GM12892 (cell line): ENCODE data around the gene CDY1B. TPM values are rescaled to one million over a fixed set of nuclear protein-coding genes. Genes with fewer than 3 reads are reported as not detected.
"Not testable (repeated sequence)": the region's sequence is repeated elsewhere in the genome, so short reads cannot be mapped to it uniquely, and the experiment has no call there.

Source experiments
- DNase-seq: peaks from one replicate; pipeline ENCODE4 v3.0.0; 2011; ENCODE audit not compliant: insufficient read length
- FAIRE-seq: peaks from 2 replicates; lab custom pipeline; 2011; peaks lifted over from hg19 to GRCh38; lab: Jason Lieb, UNC
- polyA plus RNA-seq: library from polyadenylated mRNA; unstranded; fragments of >200 nt; gene quantifications from one replicate; pipeline ENCODE4 v1.2.1, GENCODE V29; 2012; ENCODE audit warnings: missing spikeins, inconsistent platforms; ENCODE audit not compliant: missing spikeins

CDY1B gene, protein sequence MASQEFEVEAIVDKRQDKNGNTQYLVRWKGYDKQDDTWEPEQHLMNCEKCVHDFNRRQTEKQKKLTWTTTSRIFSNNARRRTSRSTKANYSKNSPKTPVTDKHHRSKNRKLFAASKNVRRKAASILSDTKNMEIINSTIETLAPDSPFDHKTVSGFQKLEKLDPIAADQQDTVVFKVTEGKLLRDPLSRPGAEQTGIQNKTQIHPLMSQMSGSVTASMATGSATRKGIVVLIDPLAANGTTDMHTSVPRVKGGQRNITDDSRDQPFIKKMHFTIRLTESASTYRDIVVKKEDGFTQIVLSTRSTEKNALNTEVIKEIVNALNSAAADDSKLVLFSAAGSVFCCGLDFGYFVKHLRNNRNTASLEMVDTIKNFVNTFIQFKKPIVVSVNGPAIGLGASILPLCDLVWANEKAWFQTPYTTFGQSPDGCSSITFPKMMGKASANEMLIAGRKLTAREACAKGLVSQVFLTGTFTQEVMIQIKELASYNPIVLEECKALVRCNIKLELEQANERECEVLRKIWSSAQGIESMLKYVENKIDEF
- polyA plus RNA-seq = not detected

- not testable (repeated sequence) for DNase-seq, FAIRE-seq
Observed at GRCh38 chrY:24047919-24048318, at the start of gene CDY1B. Gene CDY1B (minus strand): TSS chrY:24048019. CDS start chrY:24047688, 331 bp downstream.

DNA sequence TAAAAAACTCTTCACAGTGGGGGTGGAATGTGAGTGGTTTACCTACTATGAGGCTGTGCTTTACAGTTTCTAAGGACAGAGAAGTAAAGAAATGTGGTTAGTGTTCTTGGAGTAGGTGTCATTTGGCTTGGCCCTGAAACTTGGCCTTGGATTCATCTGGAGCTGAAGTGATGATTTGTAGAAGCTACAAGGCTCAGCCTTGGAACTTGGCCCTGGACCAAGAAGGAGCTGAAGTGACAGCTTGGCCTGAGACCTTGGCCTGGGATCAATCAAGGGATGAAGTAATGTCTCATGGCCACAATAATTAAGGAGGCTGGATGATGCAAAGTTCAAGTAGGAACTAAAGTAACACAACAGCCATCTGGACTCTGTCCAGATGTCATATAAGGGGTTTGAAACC lies 1.7 kb upstream of the CDY1B start:
- DNase-seq, FAIRE-seq: not testable (repeated sequence)

GRCh38 chrY:24043209-24043608 lies 4.6 kb downstream of the CDY1B start:
- DNase-seq, FAIRE-seq: not testable (repeated sequence)

- not testable (repeated sequence) for DNase-seq, FAIRE-seq
Observed at GRCh38 chrY:24039008-24039718, 8.7 kb downstream of the CDY1B start.

DNA sequence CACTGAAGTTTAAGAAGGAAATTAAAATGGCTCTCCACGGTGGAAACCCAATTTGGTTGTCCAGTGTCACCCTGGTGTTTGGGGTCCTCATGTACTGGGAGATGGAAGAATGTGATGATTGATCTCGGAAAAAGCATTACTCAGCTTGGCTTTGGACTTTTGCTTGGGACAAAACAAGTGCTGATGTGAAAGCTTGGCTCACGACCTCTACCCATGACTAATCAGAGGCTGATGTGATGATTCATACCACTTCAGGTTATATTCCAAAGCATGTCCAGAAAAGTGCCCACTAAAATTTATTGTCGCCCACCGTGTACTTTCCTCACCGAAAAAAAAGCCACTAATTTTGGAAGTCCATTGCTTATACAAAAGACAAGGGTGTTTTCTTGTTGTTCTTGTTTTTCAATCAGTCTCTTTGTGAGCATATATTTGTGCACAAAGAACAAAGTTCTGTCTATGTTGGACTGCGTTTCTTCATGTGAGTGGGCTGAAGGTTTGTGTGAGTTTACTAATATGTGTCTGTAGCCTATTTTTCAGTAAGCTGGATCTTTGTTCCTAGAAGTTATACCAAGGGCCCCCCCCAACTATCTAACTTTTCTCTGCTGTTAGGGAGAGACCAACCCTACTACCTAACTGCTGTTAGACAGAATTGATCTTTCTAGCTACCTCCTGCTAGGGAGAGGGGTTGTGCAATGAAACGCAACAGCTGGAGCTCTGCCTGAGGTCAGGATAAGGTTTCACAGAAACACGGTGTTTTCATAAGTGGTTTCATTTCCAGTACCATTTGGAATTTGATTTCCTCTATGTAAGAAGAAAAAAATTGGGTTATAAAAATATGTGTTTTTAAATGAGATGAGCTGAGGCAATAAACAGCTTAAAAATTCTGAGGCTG lies 21.4 kb downstream of the CDY1B start:
- not testable (repeated sequence) for DNase-seq, FAIRE-seq
